PC-3 (cell line): Measurements from ENCODE around the gene RAF1.

ENCODE experiments used
- EZH2 ChIP-seq: fragments of 300-600 bp; sonication (generic); IDR thresholded peaks from one replicate; pipeline ENCODE4 v1.6.1; 2017; ENCODE audit warnings: antibody characterized with exemption, mild to moderate bottlenecking, low read length; ENCODE audit not compliant: unreplicated experiment
- TF ChIP-seq, protein P1 (sequence below): fragments of 300-600 bp; sonication (generic); conservative IDR thresholded peaks from 2 replicates; pipeline ENCODE4 v1.5.1; 2017; ENCODE audit warnings: antibody characterized with exemption, low read depth, mild to moderate bottlenecking, low read length

DNA sequence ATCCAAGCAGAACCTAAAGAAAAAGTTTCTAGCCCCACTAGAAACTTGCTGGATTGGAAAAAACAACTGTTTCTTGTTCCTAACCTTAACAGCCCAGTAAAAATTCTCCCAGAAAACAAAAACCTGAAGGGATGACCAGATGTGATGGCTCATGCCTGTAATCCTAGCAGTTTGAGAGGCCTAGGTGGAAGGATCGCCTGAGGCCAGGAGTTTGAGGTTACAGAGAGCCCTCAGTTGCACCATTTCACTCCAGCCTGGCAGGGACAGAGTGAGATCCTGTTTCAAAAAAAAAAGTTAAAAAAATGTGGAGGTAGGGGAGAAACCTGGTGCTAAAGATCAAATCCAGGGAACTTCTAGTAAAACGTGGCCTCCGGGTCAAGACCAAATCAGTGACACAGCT, 38.6 kb upstream of the RAF1 start:
- no peak for TF ChIP-seq EZH2
- TF ChIP-seq, protein P1, sequence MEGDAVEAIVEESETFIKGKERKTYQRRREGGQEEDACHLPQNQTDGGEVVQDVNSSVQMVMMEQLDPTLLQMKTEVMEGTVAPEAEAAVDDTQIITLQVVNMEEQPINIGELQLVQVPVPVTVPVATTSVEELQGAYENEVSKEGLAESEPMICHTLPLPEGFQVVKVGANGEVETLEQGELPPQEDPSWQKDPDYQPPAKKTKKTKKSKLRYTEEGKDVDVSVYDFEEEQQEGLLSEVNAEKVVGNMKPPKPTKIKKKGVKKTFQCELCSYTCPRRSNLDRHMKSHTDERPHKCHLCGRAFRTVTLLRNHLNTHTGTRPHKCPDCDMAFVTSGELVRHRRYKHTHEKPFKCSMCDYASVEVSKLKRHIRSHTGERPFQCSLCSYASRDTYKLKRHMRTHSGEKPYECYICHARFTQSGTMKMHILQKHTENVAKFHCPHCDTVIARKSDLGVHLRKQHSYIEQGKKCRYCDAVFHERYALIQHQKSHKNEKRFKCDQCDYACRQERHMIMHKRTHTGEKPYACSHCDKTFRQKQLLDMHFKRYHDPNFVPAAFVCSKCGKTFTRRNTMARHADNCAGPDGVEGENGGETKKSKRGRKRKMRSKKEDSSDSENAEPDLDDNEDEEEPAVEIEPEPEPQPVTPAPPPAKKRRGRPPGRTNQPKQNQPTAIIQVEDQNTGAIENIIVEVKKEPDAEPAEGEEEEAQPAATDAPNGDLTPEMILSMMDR: no peak
